K562 (cell line): Measurements from ENCODE around the gene RMND5B. TPM values are rescaled to one million over a fixed set of nuclear protein-coding genes. Genes with fewer than 3 reads are reported as not detected.
A peak's percentile ranks its signal among the peaks of the same experiment; 100 is the strongest.

Source experiments
- BRF2 ChIP-seq: IDR thresholded peaks from 3 replicates; pipeline ENCODE4 v1.6.1; 2011; ENCODE audit warnings: borderline replicate concordance, mild to moderate bottlenecking; ENCODE audit not compliant: insufficient read length, insufficient read depth
- CTBP1 ChIP-seq: fragments of 450-650 bp; IDR thresholded peaks from 2 replicates; pipeline ENCODE4 v1.6.1; 2016; ENCODE audit warnings: borderline replicate concordance
- GATA2 ChIP-seq: sonication (generic); formaldehyde crosslinking; IDR thresholded peaks from 2 replicates; pipeline ENCODE4 v1.4.0; 2020; ENCODE audit warnings: mild to moderate bottlenecking, missing genetic modification reagents
- GTF2A2 ChIP-seq: IDR thresholded peaks from 2 replicates; pipeline ENCODE4 v1.6.1; 2016; ENCODE audit warnings: mild to moderate bottlenecking, missing genetic modification characterization, missing compliant biosample characterization
- HIVEP1 ChIP-seq: fragments of 250-450 bp; sonication (Bioruptor Pico); IDR thresholded peaks from 2 replicates; pipeline ENCODE4 v1.4.0; 2020; ENCODE audit warnings: mild to moderate bottlenecking
- NFIX ChIP-seq: fragments of 250-450 bp; sonication (Bioruptor Pico); IDR thresholded peaks from 2 replicates; pipeline ENCODE4 v1.4.0; 2020; ENCODE audit warnings: low read depth, mild to moderate bottlenecking, moderate library complexity
- NFYB ChIP-seq: IDR thresholded peaks from 2 replicates; pipeline ENCODE4 v1.6.1; 2011; ENCODE audit warnings: mild to moderate bottlenecking, moderate library complexity; ENCODE audit not compliant: insufficient read length; ENCODE audit errors: extremely low read depth
- PHTF2 ChIP-seq: fragments of 250-450 bp; sonication (Bioruptor Pico); IDR thresholded peaks from 2 replicates; pipeline ENCODE4 v1.5.0; 2021; ENCODE audit warnings: mild to moderate bottlenecking
- RBM22 ChIP-seq: fragments of 200-400 bp; formaldehyde crosslinking; IDR thresholded peaks from 2 replicates; pipeline ENCODE4 v1.6.1; 2018; ENCODE audit warnings: low read length, low read depth; ENCODE audit not compliant: poor library complexity, severe bottlenecking
- SAFB ChIP-seq: fragments of 200-400 bp; formaldehyde crosslinking; IDR thresholded peaks from 2 replicates; pipeline ENCODE4 v1.6.1; 2017; ENCODE audit warnings: low read depth, low read length, borderline replicate concordance
- TAF7 ChIP-seq: fragments of 450-650 bp; IDR thresholded peaks from 2 replicates; pipeline ENCODE4 v1.6.1; 2016; ENCODE audit warnings: missing genetic modification characterization, missing compliant biosample characterization
- ZNF398 ChIP-seq: fragments of 250-450 bp; sonication (Bioruptor Pico); IDR thresholded peaks from 2 replicates; pipeline ENCODE4 v1.8.0; 2021; ENCODE audit warnings: moderate library complexity, mild to moderate bottlenecking, inconsistent platforms
- ZNF766 ChIP-seq: fragments of 200-800 bp; sonication (Bioruptor generic); conservative IDR thresholded peaks from 2 replicates; pipeline ENCODE4 v1.6.1; 2016; ENCODE audit warnings: missing genetic modification characterization, missing compliant biosample characterization
- polyA plus RNA-seq, 8 experiments: library from polyadenylated mRNA; depleted of rRNA in 4 of 8; stranded (reverse) in 5 of 8; unstranded in 3 of 8; fragments of >200 nt; fragmentation: Nextera tagmentation in 2 of 8; fragmentation: Illumina TruSeq in 1 of 8; extraction: Ambion mirVana in 2 of 8; extraction: Trizol in 1 of 8; gene quantifications; 2 replicates each; pipeline versions ENCODE4 v1.2.1 to v1.2.3, GENCODE V29; 2011 to 2014; ENCODE audit warnings: inconsistent platforms in 1 of 8, missing spikeins in 1 of 8
- total RNA-seq, 7 experiments: library from RNA; depleted of rRNA in 6 of 7; stranded (reverse); fragments of >200 nt in 6 of 7; fragmentation: Illumina TruSeq in 2 of 7; extraction: Trizol in 2 of 7; gene quantifications; 2 replicates each; pipeline versions ENCODE4 v1.2.1 to v1.2.3, GENCODE V29; 2011 to 2021; ENCODE audit warnings: low replicate concordance in 1 of 7
- TF ChIP-seq, protein P1 (sequence below): fragments of 450-650 bp; formaldehyde crosslinking; IDR thresholded peaks from 2 replicates; pipeline ENCODE4 v1.4.0; 2022; ENCODE audit warnings: missing genetic modification characterization
- TF ChIP-seq, protein P2 (sequence below): sonication (generic); formaldehyde crosslinking; IDR thresholded peaks from 2 replicates; pipeline ENCODE4 v1.8.0; 2022; ENCODE audit warnings: mild to moderate bottlenecking, low read depth, missing genetic modification reagents
- TF ChIP-seq, protein P3 (sequence below): sonication (generic); formaldehyde crosslinking; IDR thresholded peaks from 2 replicates; pipeline ENCODE4 v1.8.0; 2022; ENCODE audit warnings: mild to moderate bottlenecking, missing genetic modification reagents
- TF ChIP-seq, protein P4 (sequence below): fragments of 250-450 bp; sonication (Bioruptor Pico); IDR thresholded peaks from 2 replicates; pipeline ENCODE4 v1.9.0; 2021; ENCODE audit warnings: mild to moderate bottlenecking, inconsistent platforms

RMND5B gene
- total and polyA plus RNA-seq, 9 of the 15 experiments (the other 6 are each of a cell fraction or from before 2014, with no cell fraction given): 2.6 to 57.0 (median 28.3) TPM

GRCh38 chr5:178130576-178131445 is at the start of gene RMND5B (continued):
- TF ChIP-seq ZNF398 (CRISPR knock-in tag) (no peak), PHTF2 (CRISPR knock-in tag) (no peak), ZNF766 (no peak), GTF2A2 (tag) (no peak), SAFB (0 out of 2 replicates have a peak, but pooled peaks have one; percentile 43), TAF7 (no peak), GATA2 (no peak), HIVEP1 (CRISPR knock-in tag) (no peak), NFYB (no peak), CTBP1 (peak; percentile 84), NFIX (CRISPR knock-in tag) (no peak), BRF2 (no peak), RBM22 (no peak)
- TF ChIP-seq, protein P1, sequence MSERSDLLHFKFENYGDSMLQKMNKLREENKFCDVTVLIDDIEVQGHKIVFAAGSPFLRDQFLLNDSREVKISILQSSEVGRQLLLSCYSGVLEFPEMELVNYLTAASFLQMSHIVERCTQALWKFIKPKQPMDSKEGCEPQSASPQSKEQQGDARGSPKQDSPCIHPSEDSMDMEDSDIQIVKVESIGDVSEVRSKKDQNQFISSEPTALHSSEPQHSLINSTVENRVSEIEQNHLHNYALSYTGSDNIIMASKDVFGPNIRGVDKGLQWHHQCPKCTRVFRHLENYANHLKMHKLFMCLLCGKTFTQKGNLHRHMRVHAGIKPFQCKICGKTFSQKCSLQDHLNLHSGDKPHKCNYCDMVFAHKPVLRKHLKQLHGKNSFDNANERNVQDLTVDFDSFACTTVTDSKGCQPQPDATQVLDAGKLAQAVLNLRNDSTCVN (CRISPR knock-in tag): no peak
- TF ChIP-seq, protein P2, sequence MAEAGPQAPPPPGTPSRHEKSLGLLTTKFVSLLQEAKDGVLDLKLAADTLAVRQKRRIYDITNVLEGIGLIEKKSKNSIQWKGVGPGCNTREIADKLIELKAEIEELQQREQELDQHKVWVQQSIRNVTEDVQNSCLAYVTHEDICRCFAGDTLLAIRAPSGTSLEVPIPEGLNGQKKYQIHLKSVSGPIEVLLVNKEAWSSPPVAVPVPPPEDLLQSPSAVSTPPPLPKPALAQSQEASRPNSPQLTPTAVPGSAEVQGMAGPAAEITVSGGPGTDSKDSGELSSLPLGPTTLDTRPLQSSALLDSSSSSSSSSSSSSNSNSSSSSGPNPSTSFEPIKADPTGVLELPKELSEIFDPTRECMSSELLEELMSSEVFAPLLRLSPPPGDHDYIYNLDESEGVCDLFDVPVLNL (CRISPR knock-in tag): peak; percentile 13; the same call in 1 of the 2 replicates
- TF ChIP-seq, protein P3, sequence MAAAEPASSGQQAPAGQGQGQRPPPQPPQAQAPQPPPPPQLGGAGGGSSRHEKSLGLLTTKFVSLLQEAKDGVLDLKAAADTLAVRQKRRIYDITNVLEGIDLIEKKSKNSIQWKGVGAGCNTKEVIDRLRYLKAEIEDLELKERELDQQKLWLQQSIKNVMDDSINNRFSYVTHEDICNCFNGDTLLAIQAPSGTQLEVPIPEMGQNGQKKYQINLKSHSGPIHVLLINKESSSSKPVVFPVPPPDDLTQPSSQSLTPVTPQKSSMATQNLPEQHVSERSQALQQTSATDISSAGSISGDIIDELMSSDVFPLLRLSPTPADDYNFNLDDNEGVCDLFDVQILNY (CRISPR knock-in tag): no peak
- TF ChIP-seq, protein P4, sequence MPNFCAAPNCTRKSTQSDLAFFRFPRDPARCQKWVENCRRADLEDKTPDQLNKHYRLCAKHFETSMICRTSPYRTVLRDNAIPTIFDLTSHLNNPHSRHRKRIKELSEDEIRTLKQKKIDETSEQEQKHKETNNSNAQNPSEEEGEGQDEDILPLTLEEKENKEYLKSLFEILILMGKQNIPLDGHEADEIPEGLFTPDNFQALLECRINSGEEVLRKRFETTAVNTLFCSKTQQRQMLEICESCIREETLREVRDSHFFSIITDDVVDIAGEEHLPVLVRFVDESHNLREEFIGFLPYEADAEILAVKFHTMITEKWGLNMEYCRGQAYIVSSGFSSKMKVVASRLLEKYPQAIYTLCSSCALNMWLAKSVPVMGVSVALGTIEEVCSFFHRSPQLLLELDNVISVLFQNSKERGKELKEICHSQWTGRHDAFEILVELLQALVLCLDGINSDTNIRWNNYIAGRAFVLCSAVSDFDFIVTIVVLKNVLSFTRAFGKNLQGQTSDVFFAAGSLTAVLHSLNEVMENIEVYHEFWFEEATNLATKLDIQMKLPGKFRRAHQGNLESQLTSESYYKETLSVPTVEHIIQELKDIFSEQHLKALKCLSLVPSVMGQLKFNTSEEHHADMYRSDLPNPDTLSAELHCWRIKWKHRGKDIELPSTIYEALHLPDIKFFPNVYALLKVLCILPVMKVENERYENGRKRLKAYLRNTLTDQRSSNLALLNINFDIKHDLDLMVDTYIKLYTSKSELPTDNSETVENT (CRISPR knock-in tag): 0 out of 2 replicates have a peak, but pooled peaks have one; percentile 9
